Cerebellar cortex (tissue), 1 donor: ENCODE results near the gene MYO9A.

Source experiments
- DNase-seq: peaks from one replicate; pipeline ENCODE4 v3.0.0-alpha.2; 2015; ENCODE audit warnings: low spot score

MYO9A gene

DNA sequence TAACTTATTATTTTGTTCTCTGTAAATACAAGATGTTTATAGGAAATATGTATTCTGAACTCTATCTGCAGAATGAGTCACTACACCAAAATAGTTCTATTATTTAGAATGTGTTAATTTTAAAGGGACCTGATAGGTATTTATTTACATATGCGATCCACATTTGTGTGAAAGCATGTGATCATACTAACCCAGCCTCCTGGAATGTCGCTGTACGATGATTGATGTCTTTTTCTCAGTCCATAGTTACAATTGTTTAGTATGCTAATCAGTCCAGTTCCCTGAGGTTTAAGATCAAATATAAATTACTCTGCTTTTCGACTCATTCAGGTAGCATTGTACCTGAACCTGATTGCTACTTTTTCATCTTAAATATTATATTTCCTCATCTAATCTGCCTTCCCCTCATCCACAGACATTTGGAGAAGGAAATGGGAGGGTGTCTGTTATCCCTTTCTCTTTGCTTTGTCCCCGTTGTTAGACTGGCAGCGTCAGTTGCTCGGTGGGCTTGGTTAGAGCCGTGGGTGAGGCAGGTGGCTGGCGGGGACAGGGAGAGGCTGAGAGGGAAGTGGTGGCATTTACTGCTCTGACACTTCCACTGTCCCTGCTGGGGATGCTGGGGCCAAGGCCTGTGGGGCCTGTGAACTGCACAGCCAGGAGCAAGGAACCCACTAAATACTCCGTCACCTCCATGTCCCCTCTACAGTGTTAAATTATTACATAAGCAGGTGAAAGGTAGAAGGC is 335.4 kb downstream of the MYO9A start:
- DNase-seq: no peak

- no peak for DNase-seq
These were observed 336.0 kb downstream of the MYO9A start for GRCh38 chr15:71781965-71782265.

DNA sequence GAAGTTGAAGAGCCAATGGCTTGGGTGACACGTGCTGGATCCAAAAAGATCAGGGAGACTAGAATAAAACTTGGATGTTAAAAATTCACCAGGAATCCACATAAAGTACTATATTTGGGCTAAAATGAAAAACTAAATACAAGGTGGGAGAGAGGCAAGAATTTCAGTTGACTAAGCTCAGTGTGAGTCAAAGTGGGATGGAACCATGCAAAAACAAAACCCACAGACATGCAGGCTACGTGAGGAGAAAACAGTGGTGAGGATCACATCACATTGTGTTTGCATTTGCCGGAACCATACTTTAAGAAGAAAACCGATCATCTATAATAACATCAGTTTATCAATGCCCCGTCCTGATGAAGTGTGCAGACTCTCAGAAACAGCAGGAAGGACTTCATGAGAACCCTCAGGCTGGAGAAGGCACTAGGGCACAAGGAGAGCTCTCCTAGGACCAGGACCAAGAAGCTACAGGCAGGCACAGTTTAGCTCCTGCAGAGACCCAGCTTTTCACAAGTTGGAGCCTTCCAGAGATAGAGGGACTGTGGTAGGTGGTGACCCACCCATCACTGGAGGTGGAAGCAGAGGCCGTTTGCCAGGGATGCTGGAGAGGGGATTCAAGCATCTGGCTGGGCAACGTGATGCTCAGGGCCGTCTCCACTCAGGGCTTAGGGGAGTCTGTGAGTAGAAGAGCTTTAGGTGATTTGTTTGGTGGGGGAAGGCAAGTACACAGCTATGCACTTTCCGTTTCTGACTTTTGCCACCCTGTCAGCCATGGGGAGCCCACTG is 336.6 kb downstream of the MYO9A start:
- no peak for DNase-seq

- DNase-seq: peak; percentile 64
These were observed 337.6 kb downstream of the MYO9A start for GRCh38 chr15:71780115-71780976.

DNA sequence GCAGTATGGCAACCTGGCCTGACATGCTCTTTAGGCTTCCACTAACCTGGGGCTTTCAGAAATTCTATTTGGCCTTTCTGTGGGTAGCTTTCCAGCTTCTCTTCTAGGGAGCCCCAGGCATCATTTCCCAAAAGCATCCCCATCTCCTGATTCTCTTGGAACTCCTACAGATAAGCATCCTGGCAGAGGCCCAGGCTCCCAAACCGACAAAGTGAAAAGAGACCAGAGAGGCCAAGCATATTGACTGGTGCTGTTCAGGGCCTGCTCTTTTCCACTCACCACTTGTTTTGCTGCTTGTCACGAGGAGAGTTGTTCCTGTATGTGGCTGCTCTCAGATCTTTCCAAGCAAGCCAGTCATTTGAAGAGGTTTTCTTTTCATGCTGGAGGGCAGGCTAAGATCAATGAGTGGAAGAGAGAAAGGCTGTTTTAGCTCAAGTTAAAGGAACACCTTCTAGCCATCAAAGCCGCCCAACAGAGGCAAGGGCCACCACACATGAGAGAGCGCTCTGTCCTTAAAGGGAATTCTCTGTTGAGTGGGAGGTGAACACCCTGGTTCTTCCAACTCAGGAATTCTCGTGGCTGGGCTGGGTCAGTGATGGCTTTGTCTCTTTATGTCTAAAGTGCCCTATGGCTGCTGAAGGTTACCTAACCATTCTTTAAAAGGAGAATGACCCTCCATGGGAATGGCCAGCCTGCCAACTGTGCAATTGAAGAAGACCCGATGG is 338.7 kb downstream of the MYO9A start:
- DNase-seq: no peak

- DNase-seq: peak; percentile 22
These were observed 340.6 kb downstream of the MYO9A start for GRCh38 chr15:71777216-71777943.

- no peak for DNase-seq
These were observed 341.6 kb downstream of the MYO9A start for GRCh38 chr15:71776304-71776703.

DNA sequence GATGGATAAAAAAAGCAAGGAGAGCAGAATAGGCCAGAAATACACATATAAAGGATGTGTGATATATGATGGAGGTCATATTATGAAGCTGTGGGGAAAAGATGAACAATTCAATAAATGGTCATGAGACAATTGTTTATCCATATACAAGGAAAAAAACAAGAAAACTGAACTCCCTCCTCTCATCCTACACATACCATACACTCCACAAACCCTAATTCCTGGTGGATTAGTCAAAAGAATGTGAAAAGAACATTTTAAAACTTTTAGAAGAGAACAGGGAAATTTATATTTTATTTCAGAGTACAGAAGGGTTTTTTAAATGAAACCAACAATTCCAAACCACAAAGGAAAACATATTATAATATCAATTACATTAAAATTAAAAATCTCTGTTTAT is 342.1 kb downstream of the MYO9A start:
- DNase-seq: no peak

DNA sequence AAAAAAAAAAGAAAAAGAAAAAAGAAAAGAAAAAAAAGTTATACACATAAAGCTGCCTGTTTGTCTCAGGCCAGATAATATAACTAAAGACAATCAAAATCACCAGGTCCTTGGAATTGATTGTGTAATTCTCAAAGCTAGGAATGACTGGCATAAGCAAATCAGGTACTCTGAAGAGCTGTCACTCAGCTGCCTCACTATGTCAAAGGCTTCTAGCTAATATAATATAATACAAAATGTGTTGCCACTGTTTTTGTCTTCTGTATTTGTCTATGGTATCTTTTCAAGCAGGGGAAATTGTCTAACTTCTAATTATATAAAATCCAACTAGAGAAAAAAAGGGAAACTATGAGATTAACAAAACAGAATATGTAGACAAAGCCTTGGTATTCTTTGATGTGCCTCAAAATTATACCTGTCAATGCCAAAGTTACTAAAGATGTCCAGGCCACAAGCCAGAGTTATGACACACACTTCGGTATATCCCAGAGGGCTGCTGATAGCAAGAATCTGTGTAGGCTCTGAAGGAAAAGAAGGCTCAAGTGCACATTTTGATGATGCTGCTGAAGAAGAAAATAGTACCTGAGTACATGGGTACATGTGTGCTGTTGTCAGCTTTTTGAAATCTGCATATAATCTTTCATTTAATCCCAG is 344.6 kb downstream of the MYO9A start:
- no peak for DNase-seq
